Stimulated activated CD4-positive, alpha-beta T cell treated with anti-CD3 and anti-CD28 coated beads, Interleukin-15, amount 100 ng/mL, for 48 hours (primary cell): ENCODE measurements around the gene C8B.

Experiments
- DNase-seq, 2 donors: peaks; one replicate each; pipeline ENCODE4 v3.0.0-alpha.2; 2020; ENCODE audit warnings: low read depth in 2 of 2

The C8B gene

DNA sequence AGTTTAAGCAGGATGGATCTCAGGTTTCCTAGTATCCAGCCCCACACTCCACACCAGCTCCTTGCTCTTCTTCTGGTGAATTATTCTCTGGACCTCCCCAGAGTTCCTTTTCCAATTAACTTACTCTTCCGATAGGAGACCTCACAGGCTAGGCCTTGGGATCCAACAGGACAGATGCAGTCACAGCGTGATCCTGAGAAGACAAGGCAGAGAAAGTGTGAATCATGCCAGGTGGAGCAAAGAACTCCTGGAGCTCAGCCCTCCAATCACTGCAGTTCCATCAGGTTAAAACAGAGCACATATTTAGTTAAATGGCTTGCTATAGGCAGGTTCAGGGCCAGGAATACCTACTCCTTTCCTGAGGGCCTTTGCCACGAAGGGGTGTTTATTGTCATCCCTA lies 34.1 kb downstream of the C8B start:
- DNase-seq: no peak

DNA sequence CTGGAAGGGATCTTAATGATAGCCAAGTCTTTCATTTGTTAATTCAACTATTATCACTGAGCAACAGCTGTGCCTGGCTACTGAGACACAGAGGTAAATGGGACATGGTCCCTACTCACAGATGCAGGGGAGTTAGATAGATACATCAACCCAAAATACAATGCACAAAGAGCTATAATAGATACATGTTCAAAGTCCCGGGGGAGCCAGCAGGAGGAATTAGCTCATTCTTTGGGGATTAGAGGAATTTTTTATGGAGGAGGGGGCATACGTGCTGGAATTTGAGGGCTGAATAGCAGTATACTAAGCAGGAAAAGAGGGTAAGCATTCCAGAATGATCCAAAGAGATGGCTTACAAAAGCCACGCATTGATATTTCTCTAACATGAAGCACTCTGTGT lies 34.6 kb downstream of the C8B start:
- no peak for DNase-seq

DNA sequence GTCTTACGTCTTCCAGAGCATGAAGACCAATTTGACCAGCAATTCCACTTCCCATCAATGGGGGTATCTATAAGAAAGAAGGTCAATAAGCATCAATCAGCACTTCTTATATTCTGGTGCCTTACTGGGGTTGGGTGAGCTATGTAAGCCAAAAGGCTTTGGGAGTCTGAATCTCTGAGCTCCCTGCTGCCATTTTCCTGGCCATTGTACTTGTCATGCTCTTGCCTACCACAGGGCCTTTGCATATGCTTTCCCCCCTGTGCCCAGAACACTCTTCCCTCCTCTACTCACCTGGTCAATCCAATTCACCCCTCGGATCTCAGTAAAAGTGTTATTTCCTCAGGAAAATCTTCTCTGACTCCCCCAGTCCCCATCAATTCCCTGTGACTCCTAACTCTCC lies 36.3 kb downstream of the C8B start:
- DNase-seq: no peak

DNA sequence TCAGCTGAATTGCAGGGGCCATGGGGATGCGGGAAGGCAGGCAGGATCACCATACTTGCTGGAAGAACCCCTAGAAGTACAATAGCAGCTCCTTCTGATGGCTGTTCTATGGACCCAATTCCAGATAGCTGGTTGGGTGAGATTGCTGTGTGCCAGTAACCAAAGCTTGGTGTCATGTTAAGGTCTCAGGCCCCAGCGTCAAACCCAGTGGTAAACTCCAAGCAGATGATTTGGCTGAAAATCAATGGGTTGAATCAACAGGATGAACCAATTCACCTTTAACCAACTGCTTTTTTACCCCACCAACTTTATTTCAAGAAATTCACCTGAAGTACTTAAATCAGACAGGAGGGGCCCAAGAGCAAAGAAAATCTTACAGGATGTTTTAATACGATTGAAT lies 37.8 kb downstream of the C8B start:
- no peak for DNase-seq

DNA sequence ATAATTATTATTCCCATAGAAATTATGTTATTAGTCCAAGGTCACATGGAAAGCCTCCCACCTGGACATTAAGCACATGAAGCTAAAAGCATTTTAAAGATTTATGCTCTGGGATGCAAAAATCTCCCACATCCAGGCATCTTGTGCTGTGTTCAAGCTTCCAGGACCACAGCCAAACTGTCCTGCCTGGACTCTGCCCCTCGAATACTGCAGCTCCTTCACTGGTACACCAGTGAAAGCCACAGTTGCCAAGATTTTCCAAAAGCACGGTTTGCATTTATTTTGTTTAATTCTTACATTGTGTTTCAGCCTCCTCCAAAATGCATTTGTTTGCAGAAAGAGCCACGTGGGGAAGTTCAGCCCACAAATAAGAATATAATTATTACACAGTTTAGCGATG lies 38.6 kb downstream of the C8B start:
- DNase-seq: no peak

DNA sequence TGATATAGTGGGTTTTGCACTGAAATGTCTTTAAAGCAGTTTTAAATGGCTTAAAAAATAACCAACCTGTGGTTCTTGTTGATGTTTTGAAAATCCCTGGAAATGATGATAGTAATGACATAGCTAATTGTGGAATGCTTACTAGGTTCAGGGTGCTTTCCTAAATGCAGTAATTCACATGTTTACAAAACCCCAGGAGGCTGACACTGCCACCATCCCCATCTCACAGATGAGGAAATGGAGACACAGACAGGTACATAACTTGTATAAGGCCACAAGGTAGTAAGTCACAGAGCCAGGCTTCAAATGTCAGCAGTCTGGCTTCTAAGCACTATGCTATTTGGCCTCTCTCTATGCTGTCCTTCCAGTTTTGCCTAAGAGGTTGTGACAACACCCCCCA lies 40.6 kb downstream of the C8B start:
- DNase-seq: no peak

DNA sequence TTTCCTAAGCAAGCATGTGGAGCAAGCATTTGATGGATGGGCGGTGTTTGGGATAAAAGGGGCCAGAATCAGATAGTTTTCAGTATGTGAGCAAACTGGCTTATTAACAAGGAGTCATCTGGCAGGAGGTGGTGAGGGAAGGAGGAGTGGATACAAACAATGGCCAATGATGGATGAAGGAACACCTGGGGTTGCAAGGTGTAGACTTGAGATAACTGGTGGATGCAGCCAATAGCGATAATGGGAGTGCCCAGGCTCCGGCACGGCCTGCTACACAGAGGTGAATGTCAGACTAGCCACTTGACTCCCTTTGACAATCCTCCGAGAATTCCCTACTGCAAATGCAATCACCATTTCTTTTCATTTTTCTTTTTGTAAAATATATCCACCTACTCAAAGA lies 41.7 kb downstream of the C8B start:
- no peak for DNase-seq

DNA sequence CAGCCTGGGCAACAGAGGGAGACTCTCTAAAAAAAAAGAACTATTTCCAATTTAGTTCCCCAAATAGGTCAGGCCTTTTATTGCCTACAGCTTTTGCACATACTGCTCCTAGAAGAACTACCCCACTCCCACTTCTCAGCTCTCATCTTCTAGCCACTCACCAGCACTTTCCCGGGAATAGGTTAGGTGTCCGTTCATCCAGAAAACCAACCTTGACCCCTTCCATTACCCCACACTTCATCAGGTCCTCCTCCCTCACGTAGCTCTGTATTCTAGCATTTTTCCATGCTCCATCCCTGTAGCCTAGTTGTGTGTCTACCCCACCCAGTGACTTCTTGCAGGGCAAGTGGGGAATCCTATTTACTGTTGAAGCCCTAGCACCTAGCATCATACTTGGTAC lies 42.6 kb downstream of the C8B start:
- no peak for DNase-seq

DNA sequence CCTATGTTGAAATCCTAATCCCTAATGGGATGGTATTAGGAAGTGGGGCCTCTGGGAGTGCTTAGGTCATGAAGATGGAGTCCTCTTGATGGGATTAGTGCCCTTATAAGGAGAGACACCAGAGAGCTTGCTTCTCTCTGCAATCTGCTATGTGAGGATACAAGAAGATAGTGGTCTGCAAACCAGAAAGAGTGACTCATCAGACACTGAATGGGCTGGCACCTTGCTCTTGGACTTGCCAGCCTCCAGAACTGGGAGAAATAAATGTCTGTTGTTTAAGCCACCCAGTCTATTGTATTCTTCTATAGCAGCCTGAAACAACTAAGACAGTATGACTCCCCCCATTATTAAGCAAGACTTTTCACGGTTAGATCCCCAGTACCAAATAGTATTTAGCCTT lies 43.3 kb downstream of the C8B start:
- no peak for DNase-seq

DNA sequence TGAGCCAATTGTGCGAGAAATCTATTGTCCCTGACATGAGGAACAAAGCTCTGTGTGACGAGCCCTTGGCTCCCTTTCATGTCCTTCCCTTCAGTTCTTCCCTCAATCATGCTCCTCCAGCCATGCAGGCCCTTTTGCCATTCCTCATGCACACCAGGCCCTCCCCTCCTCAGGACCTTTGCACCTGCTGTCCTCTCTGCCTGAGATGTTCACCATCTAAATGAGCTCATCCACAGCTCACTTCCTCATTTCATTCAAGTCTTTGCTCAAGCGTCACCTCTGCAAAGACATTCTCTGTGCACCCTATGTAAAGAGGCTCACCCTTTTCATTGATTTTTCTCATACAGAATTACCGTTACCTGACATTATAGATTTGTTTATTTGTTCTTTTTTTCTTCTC lies 43.7 kb downstream of the C8B start:
- no peak for DNase-seq

DNA sequence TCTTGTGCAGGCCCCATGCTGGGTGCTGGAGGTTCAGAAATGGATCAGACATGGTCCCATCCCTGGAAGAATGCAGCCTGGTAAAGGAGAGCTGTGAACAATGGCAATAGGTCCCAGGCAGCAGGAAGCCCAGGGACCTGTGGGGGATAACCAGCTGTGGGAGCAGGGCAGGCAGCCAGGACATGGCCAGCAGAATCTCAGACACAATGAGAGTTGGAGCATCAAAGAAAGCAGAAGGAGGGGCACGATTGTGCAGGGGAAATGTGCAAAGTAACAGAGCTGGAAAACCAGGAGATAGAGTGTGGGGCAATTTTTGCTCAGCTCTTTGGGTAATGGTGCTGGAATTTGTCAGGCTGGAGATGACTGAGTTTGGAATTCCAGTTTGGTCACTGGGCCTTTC lies 44.3 kb downstream of the C8B start:
- no peak for DNase-seq

DNA sequence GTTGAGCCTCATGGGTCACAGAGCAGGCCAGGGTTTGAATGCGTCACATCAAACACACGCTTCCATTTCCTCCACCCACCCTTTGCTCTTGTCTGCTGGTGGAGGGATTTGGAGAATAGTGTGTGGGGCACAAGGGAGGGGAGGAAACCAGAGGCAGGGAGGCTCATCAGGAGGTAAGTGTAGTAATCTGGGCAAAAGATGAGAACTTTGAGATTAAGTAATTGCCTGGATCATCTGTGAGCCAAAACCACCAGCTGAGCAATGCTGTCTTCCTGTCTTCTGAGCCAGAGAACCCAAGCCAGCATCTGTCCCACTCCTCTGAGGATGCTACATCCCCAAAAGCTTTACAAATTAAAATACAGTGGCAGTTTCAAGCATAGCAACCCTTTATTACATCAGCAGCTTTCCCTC lies 45.2 kb downstream of the C8B start:
- no peak for DNase-seq

DNA sequence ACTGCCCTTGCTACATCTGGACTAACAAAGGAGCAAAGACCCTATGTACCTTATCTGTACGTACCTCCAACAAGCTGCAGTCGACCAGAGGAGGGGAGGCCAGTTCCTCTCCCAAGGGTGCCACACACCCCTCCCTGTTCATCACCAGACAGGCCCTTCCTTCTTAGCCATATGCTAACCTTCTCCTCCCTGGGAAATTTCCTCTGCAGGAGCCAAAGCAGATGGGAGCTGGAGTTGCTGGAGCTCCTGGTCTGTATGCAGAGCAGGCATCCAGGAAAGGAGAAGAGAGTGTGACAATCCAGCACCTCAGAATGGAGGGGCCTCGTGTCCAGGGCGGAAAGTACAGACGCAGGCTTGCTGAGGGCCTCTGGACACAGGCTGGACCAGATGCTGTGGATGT lies 48.5 kb downstream of the C8B start:
- DNase-seq: no peak

DNA sequence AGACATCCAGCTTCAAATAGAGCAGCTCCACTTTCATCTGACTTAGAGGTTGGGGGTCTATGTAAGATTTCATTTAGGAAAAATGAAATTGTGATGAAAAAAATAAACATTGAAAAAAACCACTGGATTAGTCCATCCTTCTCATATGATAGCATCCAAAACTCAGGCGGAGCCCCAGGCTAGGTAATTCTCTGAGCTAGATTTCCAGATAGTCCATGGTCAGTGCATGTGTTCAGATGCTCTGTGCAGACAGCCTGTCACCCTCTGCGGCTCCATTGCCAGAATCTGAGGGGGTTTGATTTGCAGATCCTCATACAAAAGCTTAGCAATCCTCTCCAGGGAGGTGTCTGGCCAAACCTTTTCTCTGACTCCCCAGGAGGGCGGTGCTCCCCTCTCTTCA lies 49.2 kb downstream of the C8B start:
- DNase-seq: no peak

DNA sequence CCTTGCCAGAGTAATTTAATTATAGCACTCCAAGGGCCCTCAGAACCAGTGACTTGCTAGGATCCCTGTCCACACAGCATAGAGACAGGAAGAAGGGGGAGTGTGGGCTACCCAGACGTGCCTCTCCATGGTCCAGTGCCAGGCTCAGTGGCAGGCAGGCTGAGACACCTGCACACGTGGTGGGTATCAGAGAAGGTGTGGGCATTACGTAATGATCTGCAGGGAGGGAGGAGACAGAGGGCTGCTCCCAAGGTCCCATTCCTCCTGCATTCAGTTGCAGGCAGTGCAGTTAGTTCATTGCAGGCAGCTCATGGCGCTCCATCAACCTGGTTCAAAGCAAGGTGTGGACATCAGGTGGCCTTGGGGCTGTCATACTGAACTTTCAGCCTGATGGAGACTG lies 49.9 kb downstream of the C8B start:
- DNase-seq: no peak

DNA sequence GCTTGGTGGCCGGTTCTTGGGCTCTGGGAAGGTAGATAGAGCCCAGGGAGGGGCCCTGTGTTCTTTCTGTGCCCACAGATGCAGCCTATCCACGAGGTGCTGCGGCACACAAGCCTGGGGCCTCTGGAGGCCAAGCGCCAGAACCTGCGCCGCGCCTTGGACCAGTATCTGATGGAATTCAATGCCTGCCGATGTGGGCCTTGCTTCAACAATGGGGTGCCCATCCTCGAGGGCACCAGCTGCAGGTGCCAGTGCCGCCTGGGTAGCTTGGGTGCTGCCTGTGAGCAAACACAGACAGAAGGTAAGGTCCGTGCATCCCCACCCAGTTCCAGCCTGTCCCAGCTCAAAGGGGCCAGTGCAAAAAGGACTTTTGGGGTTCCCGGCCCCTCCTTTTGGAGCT lies 53.5 kb downstream of the C8B start:
- DNase-seq: no peak

DNA sequence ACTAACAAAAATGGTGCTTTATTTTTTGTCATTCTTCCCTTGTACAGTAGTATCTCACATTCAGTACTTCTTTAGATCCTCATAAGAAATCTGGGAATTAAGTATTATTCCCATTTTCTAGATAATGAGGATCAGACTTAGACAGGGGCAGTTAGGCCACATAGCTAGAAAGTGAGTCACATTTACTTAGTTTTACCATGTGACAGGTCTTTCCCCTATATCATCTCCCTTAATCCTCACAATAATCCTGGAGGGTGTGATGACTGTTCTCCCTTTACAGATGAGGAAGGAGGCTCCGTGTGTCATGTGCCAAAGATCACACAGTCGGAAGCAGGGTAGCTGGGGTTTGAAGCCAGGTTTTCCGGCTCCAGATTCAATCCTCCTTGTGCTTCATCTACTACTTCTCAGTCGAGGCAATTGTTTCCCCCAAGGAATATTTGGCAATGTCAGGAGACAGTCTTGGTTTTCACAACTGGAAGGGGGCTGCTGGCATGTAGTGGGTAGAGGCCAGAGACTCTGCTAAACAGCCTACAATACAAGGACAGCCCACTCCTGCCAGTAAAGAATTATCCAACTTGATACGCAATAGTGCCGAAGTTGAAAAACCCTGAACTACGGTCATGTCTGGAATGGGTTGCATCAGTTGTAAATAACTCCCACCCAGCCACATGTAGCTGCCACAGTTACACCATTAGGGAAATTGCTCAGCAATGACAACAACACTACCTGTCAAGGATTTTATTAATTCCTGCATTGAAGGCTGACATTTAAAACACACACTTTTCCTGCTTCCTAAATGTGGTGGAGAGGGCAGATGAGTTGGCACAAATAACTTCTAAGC lies 54.5 kb downstream of the C8B start:
- no peak for DNase-seq

DNA sequence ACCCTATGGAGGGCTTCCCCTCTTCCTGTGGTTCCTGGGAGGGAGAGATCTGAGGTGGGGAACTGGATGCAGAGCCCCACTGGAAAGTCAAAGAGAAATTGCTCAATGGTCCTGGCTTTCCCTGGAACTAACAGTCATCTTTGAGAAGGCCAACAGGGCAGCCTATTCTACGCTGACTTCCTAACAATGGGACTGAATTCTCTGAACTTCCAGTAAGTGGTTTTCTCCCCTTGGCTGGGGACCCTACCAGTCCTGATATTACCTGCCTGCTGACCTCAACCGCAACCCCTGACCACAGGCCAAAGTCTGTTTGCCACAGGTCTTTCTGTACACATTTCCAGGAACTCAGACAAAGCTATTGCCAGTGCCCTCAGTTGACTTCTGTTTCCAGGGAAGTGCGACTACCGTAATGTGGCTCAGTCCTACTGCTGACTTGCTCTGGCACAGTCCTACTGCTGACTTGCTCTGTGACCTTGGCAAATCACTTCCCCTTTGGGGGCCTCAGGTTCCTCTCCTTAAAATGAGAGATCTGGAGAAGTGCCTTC lies 55.3 kb downstream of the C8B start:
- no peak for DNase-seq

DNA sequence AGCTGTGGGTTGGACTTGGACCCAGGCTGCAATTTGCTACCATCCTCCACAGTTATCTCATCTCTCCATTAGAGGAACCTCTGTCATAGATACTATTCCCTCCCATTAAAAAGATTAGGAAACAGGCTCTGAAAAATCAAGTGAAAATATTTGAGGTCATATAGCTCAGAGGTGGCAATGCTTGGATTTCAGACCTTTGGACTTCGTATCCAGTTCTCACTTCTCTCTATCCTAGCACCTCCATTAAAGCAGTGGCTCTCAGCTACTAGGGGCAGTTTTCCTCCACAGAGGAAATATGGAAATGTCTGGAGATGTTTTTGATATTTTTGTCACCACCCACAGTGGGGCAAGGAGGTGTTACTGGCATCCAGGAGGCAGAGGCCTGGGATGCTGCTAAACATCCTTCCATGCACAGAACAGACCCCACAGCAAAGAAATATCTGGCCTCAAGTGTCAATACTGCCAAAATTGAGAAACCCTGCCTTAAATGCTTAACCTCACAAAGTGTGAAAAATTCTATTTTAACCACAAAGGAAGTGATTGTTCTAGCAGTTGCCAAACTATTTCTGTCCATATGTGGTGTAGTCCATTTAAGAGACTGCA lies 57.1 kb downstream of the C8B start:
- no peak for DNase-seq

DNA sequence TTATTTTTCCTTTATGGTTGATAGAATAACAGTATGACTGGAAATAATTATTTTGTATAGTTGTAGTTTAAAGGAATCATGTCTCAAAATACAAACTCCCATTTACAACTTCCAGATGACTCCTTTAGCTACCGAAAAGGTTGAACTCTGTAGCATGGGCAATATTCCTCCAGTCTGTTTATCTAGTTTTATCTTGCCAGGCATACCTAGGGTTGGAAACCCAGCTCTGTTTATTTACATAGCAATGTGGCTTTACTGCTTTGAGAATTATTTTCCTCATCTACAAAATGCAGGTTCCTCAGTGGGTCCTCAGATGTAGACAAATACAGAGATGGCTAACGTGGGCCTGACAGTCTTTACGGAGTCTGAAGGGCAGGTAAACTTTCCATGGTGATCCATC lies 60.1 kb downstream of the C8B start:
- no peak for DNase-seq

DNA sequence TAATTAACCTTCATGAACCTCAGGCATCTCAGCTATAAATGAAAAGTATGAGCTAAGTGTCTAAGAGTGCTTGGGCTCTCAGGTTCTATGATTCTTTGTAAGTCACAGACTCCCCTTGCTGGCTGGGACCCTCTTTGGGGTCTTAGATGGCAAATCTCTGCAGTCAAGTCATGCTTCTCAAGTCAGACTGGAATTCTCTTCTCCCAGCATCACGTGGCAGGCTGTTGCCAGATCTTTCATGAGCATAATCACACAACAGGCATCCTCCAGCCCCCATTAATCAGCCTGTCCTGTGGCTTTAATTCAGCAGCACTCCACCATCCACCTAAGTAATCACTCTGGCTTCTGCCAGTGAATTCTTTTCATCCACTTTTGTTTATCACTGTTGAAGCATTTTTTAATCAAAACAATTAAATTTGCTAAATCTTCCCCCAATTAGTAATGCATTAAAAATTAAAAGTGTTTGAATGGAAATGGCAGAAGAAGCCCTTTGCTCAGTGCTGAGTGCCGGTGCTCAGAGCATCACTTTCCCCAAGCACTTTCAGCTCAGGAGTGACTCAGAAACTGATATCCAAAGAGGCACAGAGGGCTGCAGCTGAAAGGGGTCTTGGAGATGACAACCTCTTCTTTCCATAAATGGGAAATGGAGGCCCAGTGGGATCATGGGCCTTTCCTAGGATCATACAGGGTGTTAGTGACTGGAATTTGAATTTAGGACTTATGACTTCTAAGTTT lies 61.0 kb downstream of the C8B start:
- no peak for DNase-seq

DNA sequence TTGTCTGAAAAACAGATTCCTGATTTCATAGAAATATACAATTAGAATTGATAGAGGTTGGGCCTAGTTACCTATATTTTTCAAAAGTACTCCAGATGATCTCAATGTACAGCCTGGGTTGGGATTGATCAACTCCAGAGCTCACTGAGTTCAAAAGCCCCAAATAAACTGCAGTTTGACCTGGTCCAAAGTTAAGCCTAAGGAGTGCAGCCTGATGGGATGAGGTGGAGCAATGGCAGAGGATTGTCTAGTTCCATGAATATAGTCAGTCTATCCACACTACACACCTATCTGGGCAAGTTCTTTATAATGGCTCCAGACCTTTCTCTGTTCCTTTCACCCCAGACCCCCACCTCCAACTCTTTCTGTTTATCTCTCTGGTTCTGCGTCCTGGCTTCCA lies 62.0 kb downstream of the C8B start:
- DNase-seq: no peak

DNA sequence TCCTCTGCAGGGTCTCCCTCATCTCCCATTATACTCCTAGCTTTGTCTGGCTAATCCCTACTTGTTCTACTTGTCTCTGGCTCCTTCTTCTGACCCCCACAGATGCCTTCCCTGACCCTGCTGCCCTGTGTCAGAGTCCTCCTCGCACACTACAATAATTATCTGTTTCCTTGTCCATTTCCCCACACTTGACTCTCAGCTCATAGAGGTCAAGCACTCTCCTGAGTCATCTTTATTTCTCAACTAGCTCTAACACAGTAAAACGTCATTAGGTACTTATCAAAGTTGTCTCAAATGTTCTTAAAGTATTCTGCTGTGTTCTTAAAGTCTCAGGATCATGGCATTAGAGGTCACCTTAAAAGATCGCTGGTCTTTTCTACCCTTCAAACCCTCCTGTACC lies 64.1 kb downstream of the C8B start:
- no peak for DNase-seq
